ENCODE measurements around the gene NPAS2.

The NPAS2 gene

GRCh38 chr2:100819370-100820272 lies at the start of gene NPAS2:
TSS of gene NPAS2 (plus strand) at chr2:100820139. CDS start at chr2:100904755, 84,616 bp downstream.
- TF ChIP-seq CTCF (IDR thresholded peaks at IDR 0.05), result no peak

- no peak for TF ChIP-seq CTCF (IDR thresholded peaks at IDR 0.05)
These were observed 48.8 kb upstream of the NPAS2 start for GRCh38 chr2:100771125-100771524.

- TF ChIP-seq CTCF (IDR thresholded peaks at IDR 0.05), result no peak
These were observed 46.4 kb upstream of the NPAS2 start for GRCh38 chr2:100773538-100773937.

- TF ChIP-seq CTCF (IDR thresholded peaks at IDR 0.05), result no peak
These were observed 43.5 kb upstream of the NPAS2 start for GRCh38 chr2:100776445-100776844.

GRCh38 chr2:100778637-100779450 lies 41.1 kb upstream of the NPAS2 start:
- no peak for TF ChIP-seq CTCF (IDR thresholded peaks at IDR 0.05)

- TF ChIP-seq CTCF (IDR thresholded peaks at IDR 0.05), result no peak
These were observed 40.1 kb upstream of the NPAS2 start for GRCh38 chr2:100779908-100780202.

- no peak for TF ChIP-seq CTCF (IDR thresholded peaks at IDR 0.05)
These were observed 39.5 kb upstream of the NPAS2 start for GRCh38 chr2:100780203-100781008.
